HEK293 (cell line): ENCODE data around the gene SPRED2.
A peak's percentile ranks its signal among the peaks of the same experiment; 100 is the strongest.

Experiments
- CTCF ChIA-PET: fragments of 350-600 bp; formaldehyde crosslinking; extraction: SDS; loops from one replicate; lab custom pipeline; 2021; ENCODE audit warnings: antibody characterized with exemption; lab: Yijun Ruan, JAX
- POLR2A ChIA-PET: fragments of 300-600 bp; formaldehyde crosslinking; extraction: SDS; loops from one replicate; lab custom pipeline; 2020; ENCODE audit warnings: antibody characterized with exemption, inconsistent platforms; lab: Yijun Ruan, JAX
- H3K27ac ChIP-seq: fragments of 200-500 bp; sonication (Bioruptor generic); 2 replicates; pipeline ENCODE4 v1.5.1; 2014; ENCODE audit warnings: low read depth, low read length, control low read depth, inconsistent platforms; ENCODE audit errors: extremely low read depth
- H3K36me3 ChIP-seq, 2 experiments: fragments of 200-500 bp in 1 of 2; sonication (Bioruptor generic) in 1 of 2; 1 replicate in 1 of 2; 2 replicates in 1 of 2; pipeline ENCODE4 v1.5.1; 2014 to 2017; ENCODE audit warnings: inconsistent platforms in 2 of 2, low read length in 2 of 2; ENCODE audit not compliant: control insufficient read depth in 2 of 2, insufficient read depth in 1 of 2
- H3K4me1 ChIP-seq: fragments of 200-500 bp; sonication (Bioruptor generic); 2 replicates; pipeline ENCODE4 v1.5.1; 2014; ENCODE audit warnings: mild to moderate bottlenecking, low read length, inconsistent platforms; ENCODE audit not compliant: control insufficient read depth, insufficient read depth
- H3K4me3 ChIP-seq: 2 replicates; pipeline ENCODE4 v1.5.1; 2011; ENCODE audit warnings: low read depth, mild to moderate bottlenecking, control low read depth, low read length, moderate library complexity
- H3K9me3 ChIP-seq: fragments of 200-500 bp; sonication (Bioruptor generic); 2 replicates; pipeline ENCODE4 v1.5.1; 2014; ENCODE audit warnings: low read depth, low read length, inconsistent platforms; ENCODE audit not compliant: control insufficient read depth, insufficient read depth
- GLIS1 ChIP-seq: fragments of 450-650 bp; formaldehyde crosslinking; IDR thresholded peaks from 2 replicates; pipeline ENCODE4 v1.5.1; 2016; ENCODE audit warnings: missing biosample characterization, missing genetic modification characterization
- MYNN ChIP-seq: fragments of 450-650 bp; formaldehyde crosslinking; IDR thresholded peaks from 2 replicates; pipeline ENCODE4 v1.5.1; 2016; ENCODE audit warnings: missing biosample characterization, missing genetic modification characterization, borderline replicate concordance
- PATZ1 ChIP-seq: fragments of 450-650 bp; formaldehyde crosslinking; IDR thresholded peaks from 2 replicates; pipeline ENCODE4 v1.5.1; 2016; ENCODE audit warnings: missing biosample characterization, missing genetic modification characterization
- TRIM28 ChIP-seq: IDR thresholded peaks from 2 replicates; pipeline ENCODE4 v1.6.1; 2011; ENCODE audit warnings: low read length, control low read depth, borderline replicate concordance
- TSHZ1 ChIP-seq: fragments of 450-650 bp; formaldehyde crosslinking; IDR thresholded peaks from 2 replicates; pipeline ENCODE4 v1.5.1; 2016; ENCODE audit warnings: missing biosample characterization, missing genetic modification characterization, borderline replicate concordance
- YY1 ChIP-seq: fragments of 450-650 bp; formaldehyde crosslinking; IDR thresholded peaks from 2 replicates; pipeline ENCODE4 v1.5.1; 2018; ENCODE audit warnings: missing biosample characterization, missing genetic modification characterization
- ZBTB10 ChIP-seq: fragments of 450-650 bp; formaldehyde crosslinking; IDR thresholded peaks from 2 replicates; pipeline ENCODE4 v1.5.1; 2016; ENCODE audit warnings: missing biosample characterization, missing genetic modification characterization
- ZBTB17 ChIP-seq: fragments of 450-650 bp; formaldehyde crosslinking; IDR thresholded peaks from 2 replicates; pipeline ENCODE4 v1.5.1; 2016; ENCODE audit warnings: missing biosample characterization, missing genetic modification characterization
- ZBTB6 ChIP-seq: fragments of 450-650 bp; formaldehyde crosslinking; IDR thresholded peaks from 2 replicates; pipeline ENCODE4 v1.5.1; 2017; ENCODE audit warnings: missing biosample characterization, missing genetic modification characterization
- ZNF140 ChIP-seq: fragments of 450-650 bp; formaldehyde crosslinking; IDR thresholded peaks from 2 replicates; pipeline ENCODE4 v1.5.1; 2016; ENCODE audit warnings: missing biosample characterization, missing genetic modification characterization
- ZNF416 ChIP-seq: fragments of 450-650 bp; formaldehyde crosslinking; IDR thresholded peaks from 2 replicates; pipeline ENCODE4 v1.5.1; 2016; ENCODE audit warnings: missing biosample characterization, missing genetic modification characterization
- ZNF521 ChIP-seq: fragments of 450-650 bp; formaldehyde crosslinking; IDR thresholded peaks from 2 replicates; pipeline ENCODE4 v1.5.1; 2017; ENCODE audit warnings: missing biosample characterization, mild to moderate bottlenecking, missing genetic modification characterization
- ZNF548 ChIP-seq: fragments of 450-650 bp; formaldehyde crosslinking; IDR thresholded peaks from 2 replicates; pipeline ENCODE4 v1.5.1; 2016; ENCODE audit warnings: missing biosample characterization, missing genetic modification characterization
- ZSCAN16 ChIP-seq: fragments of 450-650 bp; formaldehyde crosslinking; IDR thresholded peaks from 2 replicates; pipeline ENCODE4 v1.5.1; 2016; ENCODE audit warnings: missing biosample characterization, missing genetic modification characterization

Gene SPRED2

GRCh38 chr2:65293376-65293775 is 139.0 kb downstream of the SPRED2 start (continued):
- TF ChIP-seq ZBTB10: no peak
- TF ChIP-seq ZSCAN16 (tag by site-specific recombination): no peak
- no peak for TF ChIP-seq ZNF416 (tag by site-specific recombination)
- no peak for TF ChIP-seq ZNF521 (tag by site-specific recombination)

- POLR2A ChIA-PET: no interaction called here
- H3K27ac ChIP-seq: no peak overlapping the region
- H3K36me3 ChIP-seq: no peaks in the 10 kb centered on the region
- TF ChIP-seq ZBTB17 (tag by site-specific recombination) (no peak), GLIS1 (tag by site-specific recombination) (peak; percentile 37; the same call in 1 of the 2 replicates)
- TF ChIP-seq, all 188 proteins: peak for 1
- Histone ChIP-seq H3K4me3 (no peak overlapping the region), H3K9me3 (no peaks in the 10 kb centered on the region), H3K4me1 (no peaks in the 10 kb centered on the region; the same call in 1 of the 2 replicates)
- CTCF ChIA-PET: no interaction called here
These were observed 139.9 kb downstream of the SPRED2 start for GRCh38 chr2:65292461-65293011.

GRCh38 chr2:65292106-65292400 is 140.3 kb downstream of the SPRED2 start:
- no peak overlapping the region for H3K4me3 ChIP-seq
- no peak overlapping the region for H3K27ac ChIP-seq
- ChIA-PET CTCF (no interaction called here), POLR2A (no interaction called here)
- TF ChIP-seq ZBTB6 (tag by site-specific recombination) (no peak), TRIM28 (0 out of 2 replicates have a peak, but pooled peaks have one; percentile 46)
- no peaks in the 10 kb centered on the region; the same call in 1 of the 2 replicates for H3K4me1 ChIP-seq
- H3K36me3 ChIP-seq: no peaks in the 10 kb centered on the region
- no peaks in the 10 kb centered on the region for H3K9me3 ChIP-seq

- CTCF ChIA-PET: no interaction called here
- Histone ChIP-seq H3K4me3 (no peak overlapping the region), H3K4me1 (no peaks in the 10 kb centered on the region; the same call in 1 of the 2 replicates), H3K9me3 (no peaks in the 10 kb centered on the region), H3K36me3 (no peaks in the 10 kb centered on the region), H3K27ac (no peak overlapping the region)
- POLR2A ChIA-PET: interaction anchor here (0.7 kb wide), 1 partner anchor 92 kb away, joined by 5 read pairs; no protein-coding TSS in a partner anchor
- no peak for TF ChIP-seq TSHZ1
- TF ChIP-seq GLIS1 (tag by site-specific recombination): no peak
- TF ChIP-seq PATZ1 (tag by site-specific recombination): no peak
- TF ChIP-seq ZSCAN16 (tag by site-specific recombination): no peak
- no peak for TF ChIP-seq ZNF548
- TF ChIP-seq ZNF140: no peak
- no peak for TF ChIP-seq YY1 (tag by site-specific recombination)
- TF ChIP-seq MYNN (tag by site-specific recombination): no peak
These were observed 140.9 kb downstream of the SPRED2 start for GRCh38 chr2:65291216-65292105.
